Stimulated activated CD8-positive, alpha-beta memory T cell treated with anti-CD3 and anti-CD28 coated beads, Interleukin-4, amount 100 ng/mL, for 1 hour (primary cell): ENCODE results near the gene ENDOD1.
"Not testable (repeated sequence)": the region's sequence is repeated elsewhere in the genome, so short reads cannot be mapped to it uniquely, and the experiment has no call there.

Experiments used
- DNase-seq, 2 donors: peaks; one replicate each; pipeline ENCODE4 v3.0.0-alpha.2; 2020; ENCODE audit warnings: low read depth in 2 of 2, low spot score in 1 of 2

The ENDOD1 gene

GRCh38 chr11:95089620-95090542, at the start of gene ENDOD1:
TSS of gene ENDOD1 (plus strand) at chr11:95089846. CDS start at chr11:95089928, 82 bp downstream.
- DNase-seq: peak; percentile 49 to 67

GRCh38 chr11:95042239-95042638, 47.4 kb upstream of the ENDOD1 start:
- no peak for DNase-seq

- DNase-seq: no peak
Observed at GRCh38 chr11:95042906-95043305, 46.7 kb upstream of the ENDOD1 start.

- no peak for DNase-seq
Observed at GRCh38 chr11:95044010-95044409, 45.6 kb upstream of the ENDOD1 start.

- DNase-seq: no peak
Observed at GRCh38 chr11:95045812-95046211, 43.8 kb upstream of the ENDOD1 start.

GRCh38 chr11:95049122-95049521, 40.5 kb upstream of the ENDOD1 start, which contains the start of gene KDM4F:
TSS of gene KDM4F (plus strand) at chr11:95049422.
- DNase-seq: not testable (repeated sequence)

- no peak for DNase-seq
Observed at GRCh38 chr11:95050595-95051202, 38.9 kb upstream of the ENDOD1 start.

GRCh38 chr11:95054356-95054755, 35.3 kb upstream of the ENDOD1 start:
- no peak for DNase-seq

GRCh38 chr11:95055283-95055897, 34.3 kb upstream of the ENDOD1 start:
- DNase-seq: no peak

- no peak for DNase-seq
Observed at GRCh38 chr11:95057959-95058358, 31.7 kb upstream of the ENDOD1 start.

- DNase-seq: no peak
Observed at GRCh38 chr11:95058621-95059020, 31.0 kb upstream of the ENDOD1 start.

GRCh38 chr11:95059046-95059445, 30.6 kb upstream of the ENDOD1 start:
- DNase-seq: no peak

GRCh38 chr11:95065336-95065735, 24.3 kb upstream of the ENDOD1 start:
- DNase-seq: no peak

- DNase-seq: no peak
Observed at GRCh38 chr11:95066716-95067038, 23.0 kb upstream of the ENDOD1 start, which contains the start of gene SRSF8. TSS of gene SRSF8 (plus strand) at chr11:95066919. CDS start at chr11:95067227, 308 bp downstream.

GRCh38 chr11:95067039-95067840, 22.4 kb upstream of the ENDOD1 start:
- peak; percentile 25 to 45 for DNase-seq

GRCh38 chr11:95067841-95068219, 21.8 kb upstream of the ENDOD1 start:
- no peak for DNase-seq

GRCh38 chr11:95068549-95068948, 21.1 kb upstream of the ENDOD1 start:
- DNase-seq: peak; percentile 7 to 31

- no peak for DNase-seq
Observed at GRCh38 chr11:95070471-95070870, 19.2 kb upstream of the ENDOD1 start.

GRCh38 chr11:95072948-95073347, 16.7 kb upstream of the ENDOD1 start:
- DNase-seq: no peak

GRCh38 chr11:95074792-95075563, 14.7 kb upstream of the ENDOD1 start:
- DNase-seq: no peak
